CD14-positive monocyte (primary cell): Measurements from ENCODE around the gene DUSP19. TPM values are rescaled to one million over a fixed set of nuclear protein-coding genes. Genes with fewer than 3 reads are reported as not detected.

Experiments
- DNase-seq, 3 donors: peaks; one replicate each; pipeline ENCODE4 v3.0.0-alpha.2; 2011 to 2022
- H2AFZ ChIP-seq: 2 replicates; pipeline ENCODE4 v1.6.0; 2012; ENCODE audit warnings: mild to moderate bottlenecking, low read depth, low read length, inconsistent platforms; ENCODE audit not compliant: insufficient read depth, poor library complexity, severe bottlenecking
- H3K27ac ChIP-seq, 2 donors: 1 replicate in 1 of 2; 2 replicates in 1 of 2; pipeline ENCODE4 v1.5.1; 2012 to 2013; ENCODE audit warnings: low read length in 2 of 2, control low read depth in 1 of 2, inconsistent platforms in 1 of 2, low read depth in 1 of 2, mild to moderate bottlenecking in 1 of 2
- H3K27me3 ChIP-seq, 2 donors: one replicate each; pipeline versions ENCODE4 v1.6.0 to v1.6.1; 2011 to 2013; ENCODE audit warnings: low read length in 2 of 2; ENCODE audit not compliant: control insufficient read depth in 2 of 2, insufficient read depth in 2 of 2
- H3K36me3 ChIP-seq, 2 donors: replicated peaks in 1 of 2; 1 replicate in 1 of 2; 2 replicates in 1 of 2; pipeline versions ENCODE4 v1.5.1 to v1.6.1; 2012 to 2013; ENCODE audit warnings: low read length in 2 of 2, control low read depth in 1 of 2, inconsistent platforms in 1 of 2, mild to moderate bottlenecking in 1 of 2; ENCODE audit not compliant: insufficient read depth in 2 of 2, control insufficient read depth in 1 of 2
- H3K4me1 ChIP-seq, 2 donors: 1 replicate in 1 of 2; 2 replicates in 1 of 2; pipeline versions ENCODE4 v1.5.1 to v1.6.1; 2012 to 2013; ENCODE audit warnings: low read length in 2 of 2, control low read depth in 1 of 2, inconsistent platforms in 1 of 2, mild to moderate bottlenecking in 1 of 2, moderate library complexity in 1 of 2; ENCODE audit not compliant: insufficient read depth in 2 of 2, control insufficient read depth in 1 of 2
- H3K4me2 ChIP-seq: replicated peaks from 2 replicates; pipeline ENCODE3; 2012; ENCODE audit warnings: low read length, moderate library complexity, mild to moderate bottlenecking; ENCODE audit not compliant: poor library complexity, severe bottlenecking; ENCODE audit errors: extremely low read depth
- H3K4me3 ChIP-seq, 3 experiments: fragments of 200-600 bp in 1 of 3; sonication (generic) in 1 of 3; replicated peaks in 1 of 3; 1 replicate in 2 of 3; 2 replicates in 1 of 3; pipeline ENCODE4 v1.5.1; 2011 to 2013; ENCODE audit warnings: low read length in 3 of 3, mild to moderate bottlenecking in 3 of 3, control low read depth in 2 of 3, low read depth in 2 of 3, inconsistent platforms in 1 of 3, moderate library complexity in 1 of 3
- H3K79me2 ChIP-seq: 2 replicates; pipeline ENCODE4 v1.6.0; 2012; ENCODE audit warnings: mild to moderate bottlenecking, control low read depth, inconsistent platforms, low read length, moderate library complexity; ENCODE audit not compliant: insufficient read depth
- H3K9ac ChIP-seq: 2 replicates; pipeline ENCODE4 v1.6.0; 2017; ENCODE audit warnings: low read length, mild to moderate bottlenecking; ENCODE audit not compliant: insufficient read depth, poor library complexity, severe bottlenecking
- H3K9me3 ChIP-seq, 2 donors: replicated peaks in 1 of 2; 1 replicate in 1 of 2; 2 replicates in 1 of 2; pipeline versions ENCODE4 v1.5.1 to v1.6.1; 2012 to 2013; ENCODE audit warnings: low read length in 2 of 2, control low read depth in 1 of 2; ENCODE audit not compliant: control insufficient read depth in 1 of 2, insufficient read depth in 1 of 2
- H4K20me1 ChIP-seq: 2 replicates; pipeline ENCODE4 v1.6.0; 2012; ENCODE audit warnings: mild to moderate bottlenecking, low read length, control low read depth, moderate library complexity; ENCODE audit not compliant: insufficient read depth
- H3K27ac Mint-ChIP-seq, 7 donors: one replicate each; pipeline ENCODE4 v1.8.0; 2020; ENCODE audit warnings: mild to moderate bottlenecking in 7 of 7, mixed read lengths in 7 of 7, moderate library complexity in 6 of 7, inconsistent platforms in 2 of 7
- H3K27me3 Mint-ChIP-seq, 3 donors: one replicate each; pipeline ENCODE4 v1.8.0; 2021 to 2022; ENCODE audit warnings: low read depth in 3 of 3, mild to moderate bottlenecking in 3 of 3, mixed read lengths in 3 of 3, moderate library complexity in 3 of 3, inconsistent platforms in 1 of 3
- H3K36me3 Mint-ChIP-seq, 2 donors: one replicate each; pipeline ENCODE4 v1.8.0; 2020; ENCODE audit warnings: mixed read lengths in 2 of 2, inconsistent platforms in 1 of 2, mild to moderate bottlenecking in 1 of 2
- H3K4me1 Mint-ChIP-seq: one replicate; pipeline ENCODE4 v1.8.0; 2020; ENCODE audit warnings: mild to moderate bottlenecking, mixed read lengths
- H3K4me3 Mint-ChIP-seq, 2 donors: one replicate each; pipeline ENCODE4 v1.8.0; 2020; ENCODE audit warnings: mild to moderate bottlenecking in 2 of 2, mixed read lengths in 2 of 2, moderate library complexity in 1 of 2
- H3K9me3 Mint-ChIP-seq, 7 donors: one replicate each; pipeline ENCODE4 v1.8.0; 2020 to 2022; ENCODE audit warnings: mixed read lengths in 7 of 7, mild to moderate bottlenecking in 6 of 7, moderate library complexity in 6 of 7, inconsistent platforms in 2 of 7
- CTCF ChIP-seq: fragments of 200-600 bp; IDR thresholded peaks from one replicate; pipeline ENCODE4 v1.8.0; 2022; ENCODE audit warnings: antibody characterized with exemption, mild to moderate bottlenecking
- WGBS: methylation state at CpG from one replicate; pipeline ENCODE4 v1.1.5; 2013; ENCODE audit warnings: missing lambda C conversion rate; ENCODE audit not compliant: insufficient coverage; 5-methylcytosine and 5-hydroxymethylcytosine counted together
- intact Hi-C, 2 donors: fragments of 100-400 bp; cut with micrococcal nuclease; formaldehyde crosslinking; loops; one replicate each; pipeline versions ENCODE4 v1.15.0 to v1.15.1; 2023
- polyA minus RNA-seq: library from RNA; depleted of rRNA, polyadenylated mRNA; stranded (reverse); fragments of >200 nt; gene quantifications from 2 replicates; pipeline ENCODE4 v1.2.3, GENCODE V29; 2012
- polyA plus RNA-seq, 3 donors: library from polyadenylated mRNA; depleted of rRNA in 1 of 3; unstranded in 2 of 3; stranded (reverse) in 1 of 3; fragments of 300-500 nt in 2 of 3; fragments of >200 nt in 1 of 3; fragmentation: Illumina TruSeq in 2 of 3; gene quantifications; 1 replicate in 2 of 3; 2 replicates in 1 of 3; pipeline ENCODE4 v1.2.3, GENCODE V29; 2012 to 2021
- total RNA-seq, 12 experiments: library from RNA in 1 of 12; stranded (reverse) in 1 of 12; fragments of 120-200 nt in 1 of 12; gene quantifications; one replicate each; pipeline ENCODE4 v1.2.4 and lab custom pipeline; 2013 to 2026; ENCODE audit warnings: mixed read lengths in 6 of 12, inconsistent platforms in 1 of 12

The DUSP19 gene, protein sequence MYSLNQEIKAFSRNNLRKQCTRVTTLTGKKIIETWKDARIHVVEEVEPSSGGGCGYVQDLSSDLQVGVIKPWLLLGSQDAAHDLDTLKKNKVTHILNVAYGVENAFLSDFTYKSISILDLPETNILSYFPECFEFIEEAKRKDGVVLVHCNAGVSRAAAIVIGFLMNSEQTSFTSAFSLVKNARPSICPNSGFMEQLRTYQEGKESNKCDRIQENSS
- 0.62 TPM for total RNA-seq (2013)
- polyA plus RNA-seq = under 1 TPM; 0.13 to 0.30 (median 0.25) TPM
- polyA minus RNA-seq = 0.14 and 0.32 TPM in 2 replicates
- total RNA-seq (lab: John Stamatoyannopoulos, UW) = 0.06 to 1.7 (median 0.27) reads per million in 11 experiments

DNA sequence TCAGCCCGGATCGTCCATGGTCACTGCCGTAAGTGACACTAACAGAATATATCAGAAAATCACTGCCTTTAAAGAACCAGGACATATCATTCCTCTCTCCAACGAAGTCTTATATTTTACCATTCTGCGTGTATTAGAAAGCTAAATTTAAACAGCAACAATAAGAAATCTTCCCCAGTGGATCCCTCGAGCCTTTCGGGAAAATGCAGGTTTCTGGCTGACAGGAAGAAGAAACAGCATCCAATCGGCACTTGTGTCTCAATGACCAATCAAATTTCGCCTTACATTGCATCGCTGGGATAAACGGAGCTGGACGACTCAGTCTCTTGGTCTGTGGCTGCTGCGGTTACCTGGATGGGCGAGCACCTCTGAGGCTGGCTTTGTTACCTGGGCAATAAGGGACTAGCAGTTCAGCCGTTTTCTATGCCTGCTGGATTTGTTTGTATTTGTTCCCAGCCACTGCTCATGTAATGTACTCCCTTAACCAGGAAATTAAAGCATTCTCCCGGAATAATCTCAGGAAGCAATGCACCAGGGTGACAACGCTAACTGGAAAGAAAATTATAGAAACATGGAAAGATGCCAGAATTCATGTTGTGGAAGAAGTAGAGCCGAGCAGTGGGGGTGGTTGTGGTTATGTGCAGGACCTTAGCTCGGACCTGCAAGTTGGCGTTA is at the start of gene DUSP19:
Gene DUSP19 (plus strand): TSS at position 284 of the 675 bp plus-strand sequence. CDS start 187 bp downstream, at position 471.
- WGBS = 5% methylated on average over 17 of the region's 20 CpGs
- Histone ChIP-seq H3K4me2 (peak within 1 kb of the TSS; percentile 88), H3K36me3 (no peaks in the 10 kb centered on the region), H3K4me3 (peak within 1 kb of the TSS; percentile 70 to 97 (median 96)), H4K20me1 (no peaks in the 10 kb centered on the region), H3K4me1 (peaks cover 8 to 17% of the 10 kb centered on the region in 2 donors), H3K27me3 (peaks cover 26 to 28% of the 10 kb centered on the region in 2 donors), H3K79me2 (no peaks in the 10 kb centered on the region), H3K27ac (peak within 1 kb of the TSS in 1 of 2 donors; percentile 30), H3K9ac (peak within 1 kb of the TSS; percentile 57), H2AFZ (peak within 1 kb of the TSS; percentile 96), H3K9me3 (no peaks in the 10 kb centered on the region)
- TF ChIP-seq CTCF = no peak
- peak within 1 kb of the TSS in 5 of 7 donors; percentile 20 to 77 (median 33) for H3K27ac Mint-ChIP-seq
- no peaks in the 10 kb centered on the region for H3K9me3 Mint-ChIP-seq
- DNase-seq = peak; percentile 67 to 85 (median 81)
- H3K36me3 Mint-ChIP-seq = no peaks in the 10 kb centered on the region
- H3K27me3 Mint-ChIP-seq = peaks cover 5 to 22% (median 22%) of the 10 kb centered on the region in 3 donors
- peaks cover 15% of the 10 kb centered on the region for H3K4me1 Mint-ChIP-seq
- intact Hi-C loops = no loop called here
- peak within 1 kb of the TSS; percentile 96 to 98 for H3K4me3 Mint-ChIP-seq

DNA sequence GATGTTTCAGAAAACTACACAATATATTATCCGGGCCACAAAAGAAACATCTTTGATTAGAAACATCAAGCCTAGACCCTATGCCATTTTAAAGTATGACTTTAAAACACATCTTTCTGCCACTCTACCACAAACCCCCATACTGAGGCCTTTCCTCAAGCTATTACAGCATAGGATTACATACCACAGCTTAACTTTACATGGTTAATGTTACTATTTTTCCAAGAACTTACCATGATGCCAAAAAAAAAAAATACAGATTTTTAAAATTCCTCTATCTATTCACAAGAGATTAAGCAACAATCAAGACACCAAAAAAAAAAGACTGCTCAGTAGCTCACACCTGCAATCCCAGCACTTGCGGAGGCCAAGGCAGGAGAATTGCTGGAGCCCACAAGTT is 49.3 kb upstream of the DUSP19 start:
- H3K4me3 ChIP-seq = no peak overlapping the region
- peaks cover 0 to 3% of the 10 kb centered on the region in 2 donors for H3K36me3 Mint-ChIP-seq
- H3K9ac ChIP-seq = no peak overlapping the region
- peaks cover 3% of the 10 kb centered on the region for H3K4me1 Mint-ChIP-seq
- no peak overlapping the region for H3K27ac ChIP-seq
- no peak overlapping the region for H3K4me2 ChIP-seq
- no peak overlapping the region for H3K27ac Mint-ChIP-seq
- H3K27me3 ChIP-seq = peaks cover 94 to 100% of the 10 kb centered on the region in 2 donors
- H3K36me3 ChIP-seq = no peaks in the 10 kb centered on the region
- peaks cover 82 to 86% (median 82%) of the 10 kb centered on the region in 3 donors for H3K27me3 Mint-ChIP-seq
- no peak for DNase-seq
- no peak overlapping the region for H2AFZ ChIP-seq
- H4K20me1 ChIP-seq = no peaks in the 10 kb centered on the region
- no peak for TF ChIP-seq CTCF
- no peaks in the 10 kb centered on the region for H3K4me1 ChIP-seq
- H3K4me3 Mint-ChIP-seq = peak overlapping the region in 1 of 2 donors; percentile 61
- H3K79me2 ChIP-seq = no peaks in the 10 kb centered on the region
- peaks cover 0 to 14% of the 10 kb centered on the region in 2 donors for H3K9me3 ChIP-seq
- WGBS = 100% methylated on average over 2 of the region's 2 CpGs
- intact Hi-C loops = no loop called here
- H3K9me3 Mint-ChIP-seq = peaks cover 0 to 5% (median 0%) of the 10 kb centered on the region in 7 donors
